HepG2 (cell line): ENCODE data around the gene LTV1. TPM values are rescaled to one million over a fixed set of nuclear protein-coding genes. Genes with fewer than 3 reads are reported as not detected.

Source experiments
- CEBPB ChIP-seq: IDR thresholded peaks from 2 replicates; pipeline ENCODE4 v1.6.1; 2011; ENCODE audit warnings: low read depth, low read length, improper control_type of control experiment, borderline replicate concordance
- FOXC1 ChIP-seq: sonication (generic); formaldehyde crosslinking; IDR thresholded peaks from 2 replicates; pipeline ENCODE4 v1.8.0; 2022; ENCODE audit warnings: mild to moderate bottlenecking, missing genetic modification reagents, borderline replicate concordance
- FOXO1 ChIP-seq: sonication (generic); formaldehyde crosslinking; IDR thresholded peaks from 2 replicates; pipeline ENCODE4 v1.4.0; 2020; ENCODE audit warnings: missing genetic modification reagents
- JARID2 ChIP-seq: sonication (generic); formaldehyde crosslinking; IDR thresholded peaks from 2 replicates; pipeline ENCODE4 v1.8.1; 2023; ENCODE audit warnings: missing genetic modification reagents, inconsistent platforms; ENCODE audit not compliant: insufficient replicate concordance
- MEF2D ChIP-seq: sonication (generic); formaldehyde crosslinking; IDR thresholded peaks from 2 replicates; pipeline ENCODE4 v1.5.1; 2020; ENCODE audit warnings: mild to moderate bottlenecking, missing genetic modification reagents
- PCBP1 ChIP-seq: fragments of 200-400 bp; formaldehyde crosslinking; IDR thresholded peaks from 2 replicates; pipeline ENCODE4 v1.6.1; 2017; ENCODE audit warnings: mild to moderate bottlenecking, low read depth, low read length, borderline replicate concordance
- RFXANK ChIP-seq: IDR thresholded peaks from 2 replicates; pipeline ENCODE4 v1.6.1; 2016
- ZNF205 ChIP-seq: IDR thresholded peaks from 2 replicates; pipeline ENCODE4 v1.6.1; 2018; ENCODE audit warnings: missing biosample characterization, missing genetic modification reagents
- ZNF235 ChIP-seq: sonication (generic); formaldehyde crosslinking; IDR thresholded peaks from 2 replicates; pipeline ENCODE4 v1.8.1; 2023; ENCODE audit warnings: mild to moderate bottlenecking, missing genetic modification reagents, borderline replicate concordance
- ZNF652 ChIP-seq: IDR thresholded peaks from 2 replicates; pipeline ENCODE4 v1.6.1; 2016; ENCODE audit warnings: low read depth, borderline replicate concordance
- ZNF720 ChIP-seq: sonication (generic); formaldehyde crosslinking; IDR thresholded peaks from 2 replicates; pipeline ENCODE4 v1.4.0; 2020; ENCODE audit warnings: missing genetic modification reagents
- polyA plus RNA-seq, 8 experiments: library from polyadenylated mRNA; depleted of rRNA in 3 of 8; stranded (reverse) in 7 of 8; unstranded in 1 of 8; fragments of >200 nt; fragmentation: Illumina TruSeq in 4 of 8; extraction: Trizol in 4 of 8; gene quantifications; 2 replicates each; pipeline versions ENCODE4 v1.2.1 to v1.2.3, GENCODE V29; 2011 to 2016; ENCODE audit warnings: low read depth in 4 of 8, missing spikeins in 1 of 8, mixed read lengths in 1 of 8; ENCODE audit not compliant: insufficient read depth in 1 of 8
- total RNA-seq, 5 experiments: library from RNA; depleted of rRNA; stranded (reverse); fragments of >200 nt; fragmentation: Illumina TruSeq; extraction: Trizol; gene quantifications; 2 replicates each; pipeline ENCODE4 v1.2.3, GENCODE V29; 2016; ENCODE audit warnings: low read depth in 1 of 5
- TF ChIP-seq, protein P1 (sequence below): sonication (generic); formaldehyde crosslinking; IDR thresholded peaks from 2 replicates; pipeline ENCODE4 v1.4.0; 2020; ENCODE audit warnings: missing genetic modification reagents
- TF ChIP-seq, protein P2 (sequence below): sonication (generic); formaldehyde crosslinking; IDR thresholded peaks from 2 replicates; pipeline ENCODE4 v1.4.0; 2020; ENCODE audit warnings: missing genetic modification reagents
- TF ChIP-seq, protein P3 (sequence below): sonication (generic); formaldehyde crosslinking; IDR thresholded peaks from 2 replicates; pipeline ENCODE4 v1.4.0; 2020; ENCODE audit warnings: low read depth, mild to moderate bottlenecking, missing genetic modification reagents
- TF ChIP-seq, protein P4 (sequence below): sonication (generic); formaldehyde crosslinking; IDR thresholded peaks from 2 replicates; pipeline ENCODE4 v1.4.0; 2020; ENCODE audit warnings: mild to moderate bottlenecking, missing genetic modification reagents
- TF ChIP-seq, protein P5 (sequence below): sonication (generic); formaldehyde crosslinking; IDR thresholded peaks from 2 replicates; pipeline ENCODE4 v1.5.0; 2020; ENCODE audit warnings: missing genetic modification reagents

LTV1 gene
- total and polyA plus RNA-seq, 2 of the 13 experiments (the other 11 are each of a cell fraction or from before 2014, with no cell fraction given): 21.1 to 85.8 TPM

DNA sequence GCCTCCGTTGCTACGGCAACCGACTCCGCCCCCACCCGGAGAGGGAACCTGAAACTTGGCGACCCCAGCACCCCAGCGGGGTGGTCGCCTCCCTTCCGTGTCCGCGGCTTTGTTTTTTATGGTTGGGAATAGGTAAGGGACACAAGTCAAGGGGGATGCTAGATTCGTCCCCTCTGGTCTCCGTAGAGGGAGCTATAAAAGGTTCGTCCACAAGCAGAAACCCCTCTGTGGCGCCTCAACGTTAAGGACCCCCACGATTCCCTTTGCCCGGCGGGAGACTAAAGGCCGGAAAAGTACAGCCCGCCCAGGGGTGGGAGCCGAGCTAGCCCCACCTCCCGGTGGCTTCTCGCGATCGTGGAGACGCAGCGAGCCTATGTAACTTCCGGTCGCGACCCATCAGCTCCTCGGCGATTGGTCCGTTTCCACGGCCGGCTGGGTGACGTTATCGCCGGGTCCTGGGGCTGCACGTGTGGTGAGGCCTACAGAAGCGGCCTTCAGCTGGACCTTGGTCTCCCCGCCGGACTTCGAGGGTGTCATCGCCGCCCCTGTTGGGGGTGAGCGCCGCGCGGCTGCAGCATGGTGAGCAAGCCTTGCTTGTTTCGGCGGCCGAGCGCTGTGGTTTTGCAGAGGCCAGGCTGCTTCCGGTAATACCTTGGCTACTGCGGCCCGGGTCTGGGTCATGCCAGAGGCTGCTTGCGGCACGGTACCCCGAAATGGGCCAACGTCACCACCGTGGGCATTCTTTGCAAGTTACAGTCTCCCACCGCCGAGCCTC, at the start of gene LTV1 (continued):
- TF ChIP-seq, protein P1, sequence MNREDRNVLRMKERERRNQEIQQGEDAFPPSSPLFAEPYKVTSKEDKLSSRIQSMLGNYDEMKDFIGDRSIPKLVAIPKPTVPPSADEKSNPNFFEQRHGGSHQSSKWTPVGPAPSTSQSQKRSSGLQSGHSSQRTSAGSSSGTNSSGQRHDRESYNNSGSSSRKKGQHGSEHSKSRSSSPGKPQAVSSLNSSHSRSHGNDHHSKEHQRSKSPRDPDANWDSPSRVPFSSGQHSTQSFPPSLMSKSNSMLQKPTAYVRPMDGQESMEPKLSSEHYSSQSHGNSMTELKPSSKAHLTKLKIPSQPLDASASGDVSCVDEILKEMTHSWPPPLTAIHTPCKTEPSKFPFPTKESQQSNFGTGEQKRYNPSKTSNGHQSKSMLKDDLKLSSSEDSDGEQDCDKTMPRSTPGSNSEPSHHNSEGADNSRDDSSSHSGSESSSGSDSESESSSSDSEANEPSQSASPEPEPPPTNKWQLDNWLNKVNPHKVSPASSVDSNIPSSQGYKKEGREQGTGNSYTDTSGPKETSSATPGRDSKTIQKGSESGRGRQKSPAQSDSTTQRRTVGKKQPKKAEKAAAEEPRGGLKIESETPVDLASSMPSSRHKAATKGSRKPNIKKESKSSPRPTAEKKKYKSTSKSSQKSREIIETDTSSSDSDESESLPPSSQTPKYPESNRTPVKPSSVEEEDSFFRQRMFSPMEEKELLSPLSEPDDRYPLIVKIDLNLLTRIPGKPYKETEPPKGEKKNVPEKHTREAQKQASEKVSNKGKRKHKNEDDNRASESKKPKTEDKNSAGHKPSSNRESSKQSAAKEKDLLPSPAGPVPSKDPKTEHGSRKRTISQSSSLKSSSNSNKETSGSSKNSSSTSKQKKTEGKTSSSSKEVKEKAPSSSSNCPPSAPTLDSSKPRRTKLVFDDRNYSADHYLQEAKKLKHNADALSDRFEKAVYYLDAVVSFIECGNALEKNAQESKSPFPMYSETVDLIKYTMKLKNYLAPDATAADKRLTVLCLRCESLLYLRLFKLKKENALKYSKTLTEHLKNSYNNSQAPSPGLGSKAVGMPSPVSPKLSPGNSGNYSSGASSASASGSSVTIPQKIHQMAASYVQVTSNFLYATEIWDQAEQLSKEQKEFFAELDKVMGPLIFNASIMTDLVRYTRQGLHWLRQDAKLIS (CRISPR knock-in tag): peak; percentile 75; the same call in 1 of the 2 replicates
- peak; percentile 85 for TF ChIP-seq FOXO1 (CRISPR knock-in tag)
- TF ChIP-seq FOXC1: peak; percentile 99
- TF ChIP-seq, protein P2, sequence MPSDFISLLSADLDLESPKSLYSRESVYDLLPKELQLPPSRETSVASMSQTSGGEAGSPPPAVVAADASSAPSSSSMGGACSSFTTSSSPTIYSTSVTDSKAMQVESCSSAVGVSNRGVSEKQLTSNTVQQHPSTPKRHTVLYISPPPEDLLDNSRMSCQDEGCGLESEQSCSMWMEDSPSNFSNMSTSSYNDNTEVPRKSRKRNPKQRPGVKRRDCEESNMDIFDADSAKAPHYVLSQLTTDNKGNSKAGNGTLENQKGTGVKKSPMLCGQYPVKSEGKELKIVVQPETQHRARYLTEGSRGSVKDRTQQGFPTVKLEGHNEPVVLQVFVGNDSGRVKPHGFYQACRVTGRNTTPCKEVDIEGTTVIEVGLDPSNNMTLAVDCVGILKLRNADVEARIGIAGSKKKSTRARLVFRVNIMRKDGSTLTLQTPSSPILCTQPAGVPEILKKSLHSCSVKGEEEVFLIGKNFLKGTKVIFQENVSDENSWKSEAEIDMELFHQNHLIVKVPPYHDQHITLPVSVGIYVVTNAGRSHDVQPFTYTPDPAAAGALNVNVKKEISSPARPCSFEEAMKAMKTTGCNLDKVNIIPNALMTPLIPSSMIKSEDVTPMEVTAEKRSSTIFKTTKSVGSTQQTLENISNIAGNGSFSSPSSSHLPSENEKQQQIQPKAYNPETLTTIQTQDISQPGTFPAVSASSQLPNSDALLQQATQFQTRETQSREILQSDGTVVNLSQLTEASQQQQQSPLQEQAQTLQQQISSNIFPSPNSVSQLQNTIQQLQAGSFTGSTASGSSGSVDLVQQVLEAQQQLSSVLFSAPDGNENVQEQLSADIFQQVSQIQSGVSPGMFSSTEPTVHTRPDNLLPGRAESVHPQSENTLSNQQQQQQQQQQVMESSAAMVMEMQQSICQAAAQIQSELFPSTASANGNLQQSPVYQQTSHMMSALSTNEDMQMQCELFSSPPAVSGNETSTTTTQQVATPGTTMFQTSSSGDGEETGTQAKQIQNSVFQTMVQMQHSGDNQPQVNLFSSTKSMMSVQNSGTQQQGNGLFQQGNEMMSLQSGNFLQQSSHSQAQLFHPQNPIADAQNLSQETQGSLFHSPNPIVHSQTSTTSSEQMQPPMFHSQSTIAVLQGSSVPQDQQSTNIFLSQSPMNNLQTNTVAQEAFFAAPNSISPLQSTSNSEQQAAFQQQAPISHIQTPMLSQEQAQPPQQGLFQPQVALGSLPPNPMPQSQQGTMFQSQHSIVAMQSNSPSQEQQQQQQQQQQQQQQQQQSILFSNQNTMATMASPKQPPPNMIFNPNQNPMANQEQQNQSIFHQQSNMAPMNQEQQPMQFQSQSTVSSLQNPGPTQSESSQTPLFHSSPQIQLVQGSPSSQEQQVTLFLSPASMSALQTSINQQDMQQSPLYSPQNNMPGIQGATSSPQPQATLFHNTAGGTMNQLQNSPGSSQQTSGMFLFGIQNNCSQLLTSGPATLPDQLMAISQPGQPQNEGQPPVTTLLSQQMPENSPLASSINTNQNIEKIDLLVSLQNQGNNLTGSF (CRISPR knock-in tag): peak; percentile 99
- TF ChIP-seq ZNF235: peak; percentile 99
- TF ChIP-seq JARID2 (CRISPR knock-in tag): peak; percentile 85
- peak; percentile 98 for TF ChIP-seq MEF2D (CRISPR knock-in tag)
- TF ChIP-seq ZNF652: no peak
- TF ChIP-seq, protein P3, sequence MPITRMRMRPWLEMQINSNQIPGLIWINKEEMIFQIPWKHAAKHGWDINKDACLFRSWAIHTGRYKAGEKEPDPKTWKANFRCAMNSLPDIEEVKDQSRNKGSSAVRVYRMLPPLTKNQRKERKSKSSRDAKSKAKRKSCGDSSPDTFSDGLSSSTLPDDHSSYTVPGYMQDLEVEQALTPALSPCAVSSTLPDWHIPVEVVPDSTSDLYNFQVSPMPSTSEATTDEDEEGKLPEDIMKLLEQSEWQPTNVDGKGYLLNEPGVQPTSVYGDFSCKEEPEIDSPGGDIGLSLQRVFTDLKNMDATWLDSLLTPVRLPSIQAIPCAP (CRISPR knock-in tag): 0 out of 2 replicates have a peak, but pooled peaks have one; percentile 72
- TF ChIP-seq CEBPB: no peak
- TF ChIP-seq ZNF205 (CRISPR knock-in tag): peak; percentile 92
- TF ChIP-seq ZNF720 (CRISPR knock-in tag): peak; percentile 87; the same call in 1 of the 2 replicates
- peak; percentile 91; the same call in 1 of the 2 replicates for TF ChIP-seq RFXANK (CRISPR knock-in tag)
- peak; percentile 71; the same call in 1 of the 2 replicates for TF ChIP-seq PCBP1
- TF ChIP-seq, protein P4, sequence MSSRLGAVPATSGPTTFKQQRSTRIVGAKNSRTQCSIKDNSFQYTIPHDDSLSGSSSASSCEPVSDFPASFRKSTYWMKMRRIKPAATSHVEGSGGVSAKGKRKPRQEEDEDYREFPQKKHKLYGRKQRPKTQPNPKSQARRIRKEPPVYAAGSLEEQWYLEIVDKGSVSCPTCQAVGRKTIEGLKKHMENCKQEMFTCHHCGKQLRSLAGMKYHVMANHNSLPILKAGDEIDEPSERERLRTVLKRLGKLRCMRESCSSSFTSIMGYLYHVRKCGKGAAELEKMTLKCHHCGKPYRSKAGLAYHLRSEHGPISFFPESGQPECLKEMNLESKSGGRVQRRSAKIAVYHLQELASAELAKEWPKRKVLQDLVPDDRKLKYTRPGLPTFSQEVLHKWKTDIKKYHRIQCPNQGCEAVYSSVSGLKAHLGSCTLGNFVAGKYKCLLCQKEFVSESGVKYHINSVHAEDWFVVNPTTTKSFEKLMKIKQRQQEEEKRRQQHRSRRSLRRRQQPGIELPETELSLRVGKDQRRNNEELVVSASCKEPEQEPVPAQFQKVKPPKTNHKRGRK: peak; percentile 67; the same call in 1 of the 2 replicates
- TF ChIP-seq, protein P5, sequence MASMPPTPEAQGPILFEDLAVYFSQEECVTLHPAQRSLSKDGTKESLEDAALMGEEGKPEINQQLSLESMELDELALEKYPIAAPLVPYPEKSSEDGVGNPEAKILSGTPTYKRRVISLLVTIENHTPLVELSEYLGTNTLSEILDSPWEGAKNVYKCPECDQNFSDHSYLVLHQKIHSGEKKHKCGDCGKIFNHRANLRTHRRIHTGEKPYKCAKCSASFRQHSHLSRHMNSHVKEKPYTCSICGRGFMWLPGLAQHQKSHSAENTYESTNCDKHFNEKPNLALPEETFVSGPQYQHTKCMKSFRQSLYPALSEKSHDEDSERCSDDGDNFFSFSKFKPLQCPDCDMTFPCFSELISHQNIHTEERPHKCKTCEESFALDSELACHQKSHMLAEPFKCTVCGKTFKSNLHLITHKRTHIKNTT (CRISPR knock-in tag): peak; percentile 5; the same call in 1 of the 2 replicates
